Cardiac ventricle fibroblast (primary cell): Measurements from ENCODE around the gene SSRP1. TPM values are rescaled to one million over a fixed set of nuclear protein-coding genes. Genes with fewer than 3 reads are reported as not detected.

ENCODE experiments used
- total RNA-seq: library from RNA; depleted of rRNA; stranded (reverse); fragments of >200 nt; gene quantifications from 2 replicates; pipeline ENCODE4 v1.2.3, GENCODE V29; 2015

SSRP1 gene, protein sequence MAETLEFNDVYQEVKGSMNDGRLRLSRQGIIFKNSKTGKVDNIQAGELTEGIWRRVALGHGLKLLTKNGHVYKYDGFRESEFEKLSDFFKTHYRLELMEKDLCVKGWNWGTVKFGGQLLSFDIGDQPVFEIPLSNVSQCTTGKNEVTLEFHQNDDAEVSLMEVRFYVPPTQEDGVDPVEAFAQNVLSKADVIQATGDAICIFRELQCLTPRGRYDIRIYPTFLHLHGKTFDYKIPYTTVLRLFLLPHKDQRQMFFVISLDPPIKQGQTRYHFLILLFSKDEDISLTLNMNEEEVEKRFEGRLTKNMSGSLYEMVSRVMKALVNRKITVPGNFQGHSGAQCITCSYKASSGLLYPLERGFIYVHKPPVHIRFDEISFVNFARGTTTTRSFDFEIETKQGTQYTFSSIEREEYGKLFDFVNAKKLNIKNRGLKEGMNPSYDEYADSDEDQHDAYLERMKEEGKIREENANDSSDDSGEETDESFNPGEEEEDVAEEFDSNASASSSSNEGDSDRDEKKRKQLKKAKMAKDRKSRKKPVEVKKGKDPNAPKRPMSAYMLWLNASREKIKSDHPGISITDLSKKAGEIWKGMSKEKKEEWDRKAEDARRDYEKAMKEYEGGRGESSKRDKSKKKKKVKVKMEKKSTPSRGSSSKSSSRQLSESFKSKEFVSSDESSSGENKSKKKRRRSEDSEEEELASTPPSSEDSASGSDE
- total RNA-seq: 55.4 and 58.9 TPM in 2 replicates

DNA sequence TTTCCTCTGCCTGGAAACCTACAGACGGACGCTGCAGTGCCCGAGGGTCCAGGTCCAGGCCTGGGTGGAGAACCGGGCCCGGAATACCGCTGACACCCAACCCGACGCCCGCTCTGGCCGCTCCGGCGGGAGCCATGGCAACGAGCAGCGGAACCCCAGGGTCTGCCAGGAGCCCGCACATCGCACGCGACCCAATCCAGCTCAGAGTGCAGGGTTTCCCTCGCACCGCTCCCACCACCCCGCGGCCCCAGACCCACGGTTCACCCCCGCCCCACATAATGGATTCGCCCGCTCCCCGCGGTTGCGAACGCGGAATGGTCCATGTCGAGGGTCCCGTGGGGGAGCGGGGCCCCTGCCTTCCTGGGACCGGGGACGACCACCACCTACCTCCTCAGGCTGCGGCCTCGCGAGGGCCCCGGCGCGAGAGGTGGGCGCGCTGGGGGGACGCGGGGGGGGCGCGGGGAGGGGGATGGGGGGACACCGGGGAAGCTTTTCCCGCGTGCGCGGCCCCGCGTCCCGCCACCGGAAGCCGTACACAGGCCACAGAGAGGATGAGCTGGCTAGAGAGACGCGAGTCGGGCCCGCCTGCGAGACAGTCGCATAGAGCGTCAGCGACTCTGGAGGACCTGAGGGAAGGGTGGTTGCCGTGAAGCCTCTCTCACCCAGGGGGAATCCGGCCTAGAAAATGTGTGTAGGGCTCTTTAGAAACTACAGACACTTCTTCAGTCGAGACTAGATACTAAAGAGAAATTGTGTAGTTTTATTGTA is at the start of gene SSRP1:
SSRP1 (minus strand) TSS at position 550 of the 768 bp plus-strand sequence. CDS start 771 bp downstream, outside the sequence.

DNA sequence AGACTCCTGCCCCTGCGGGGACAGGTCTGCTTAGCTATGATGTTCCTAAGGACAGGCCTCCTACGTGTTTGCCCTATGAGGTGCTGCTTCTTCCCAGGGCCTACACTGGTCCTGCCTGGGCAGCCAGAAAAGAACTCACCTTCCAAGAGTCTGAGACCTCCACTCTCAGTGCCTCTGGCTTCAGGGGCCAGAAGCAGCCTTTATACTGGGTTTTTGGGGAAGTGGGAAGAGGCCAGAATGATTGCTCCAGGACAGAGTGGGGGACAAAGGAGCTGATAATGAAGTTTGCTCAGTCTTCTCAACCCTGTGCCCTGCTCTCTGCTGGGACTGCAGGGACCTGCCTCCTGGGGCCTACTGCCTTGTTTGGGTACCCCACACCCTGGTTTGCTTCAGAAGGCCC is 45.3 kb upstream of the SSRP1 start, which contains the start of gene PRG3:
PRG3 (minus strand) TSS at position 176 of the 400 bp plus-strand sequence. CDS start 442 bp downstream, outside the sequence.

DNA sequence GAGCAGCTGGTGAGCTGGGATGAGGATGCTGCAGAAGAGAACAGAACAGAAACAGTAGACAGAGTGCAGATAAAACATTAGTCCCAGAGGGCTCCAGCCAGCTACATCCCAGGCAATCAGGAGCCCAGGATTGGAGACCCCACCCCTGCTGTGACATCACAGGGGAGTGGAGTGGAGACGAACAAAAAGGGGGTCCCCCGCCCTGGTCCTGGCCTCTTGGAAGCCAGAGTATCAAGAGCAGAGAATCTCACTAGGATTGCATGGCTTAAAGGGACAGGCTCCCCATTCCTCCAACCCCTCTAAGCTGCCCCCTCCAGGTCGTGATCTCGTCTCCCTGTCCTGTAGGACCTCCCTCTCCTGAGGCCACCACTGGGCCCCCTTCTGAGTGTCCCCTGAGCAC is 2.5 kb upstream of the SSRP1 start, which contains the start of gene P2RX3:
P2RX3 (plus strand) TSS at position 211 of the 400 bp plus-strand sequence. CDS start 199 bp downstream, outside the sequence.

DNA sequence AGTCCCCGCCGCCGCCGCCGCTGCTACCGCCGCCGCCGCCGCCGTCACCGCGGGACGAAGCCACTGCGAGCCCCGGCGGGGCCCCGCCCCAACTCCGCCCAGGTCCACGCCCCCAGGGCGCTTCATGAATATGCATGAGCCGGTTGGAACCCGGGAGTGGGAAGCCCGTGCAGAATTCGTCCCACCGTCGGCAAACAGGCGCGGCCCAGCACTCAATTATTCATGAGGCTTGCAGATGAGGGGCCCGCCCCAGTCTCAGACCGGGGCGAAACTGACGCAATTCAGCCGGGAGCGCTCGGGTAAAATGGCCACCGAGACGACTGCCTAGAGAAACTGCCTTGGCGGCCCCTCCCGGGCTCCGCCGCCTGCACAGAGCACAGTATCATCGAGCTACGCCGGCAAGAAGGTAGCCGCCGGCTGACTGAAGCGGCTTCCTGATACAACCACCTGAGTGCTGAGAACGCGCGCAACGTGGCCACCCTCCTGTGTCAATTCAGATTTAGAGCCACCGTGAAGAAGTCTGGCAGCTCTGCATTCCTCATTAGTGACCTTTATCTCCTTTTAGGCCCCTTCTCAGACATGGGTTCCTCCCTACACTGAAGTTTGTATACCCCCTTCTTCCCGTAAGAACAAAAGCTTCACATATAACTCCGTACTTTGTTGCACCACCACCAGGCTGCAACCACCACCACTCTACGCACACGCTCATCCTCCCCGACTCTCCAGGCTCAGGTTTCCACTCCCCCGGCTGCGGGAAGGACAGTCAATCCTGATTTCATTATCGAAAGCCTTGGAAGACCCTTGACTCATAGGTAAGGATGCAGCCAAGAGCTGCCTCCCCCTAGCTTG is 10.6 kb downstream of the SSRP1 start, which contains the start of gene TNKS1BP1:
TNKS1BP1 (minus strand) TSS at position 67 of the 849 bp plus-strand sequence. CDS start 3,067 bp downstream, outside the sequence.

Other genes with a start within 250 kb of the SSRP1 start
- not detected in 2 replicates for gene LRRC55, start 153.9 kb downstream of the SSRP1 start, total RNA-seq
- gene APLNR, start 98.6 kb downstream of the SSRP1 start, total RNA-seq: 2.1 and 3.9 TPM in 2 replicates
- gene TNKS1BP1, start 10.9 kb downstream of the SSRP1 start, total RNA-seq: 85.4 and 94.9 TPM in 2 replicates
- not detected in 2 replicates for gene P2RX3, start 2.5 kb upstream of the SSRP1 start, total RNA-seq
- not detected in 2 replicates for gene PRG3, start 45.3 kb upstream of the SSRP1 start, total RNA-seq
- not detected in 2 replicates for gene PRG2, start 54.8 kb upstream of the SSRP1 start, total RNA-seq
- 29.9 and 39.3 TPM in 2 replicates for gene SLC43A3, start 91.2 kb upstream of the SSRP1 start, total RNA-seq
- gene RTN4RL2, start 124.6 kb upstream of the SSRP1 start, total RNA-seq: 1.4 and 2.7 TPM in 2 replicates
- 23.5 and 25.3 TPM in 2 replicates for gene SLC43A1, start 179.8 kb upstream of the SSRP1 start, total RNA-seq
- gene TIMM10, start 194.9 kb upstream of the SSRP1 start, total RNA-seq: 22.4 and 34.1 TPM in 2 replicates
- not detected in 2 replicates for gene SMTNL1, start 201.7 kb upstream of the SSRP1 start, total RNA-seq
- 74.5 and 81.5 TPM in 2 replicates for gene UBE2L6, start 231.8 kb upstream of the SSRP1 start, total RNA-seq